ENCODE measurements around the gene CACFD1.

Gene CACFD1

DNA sequence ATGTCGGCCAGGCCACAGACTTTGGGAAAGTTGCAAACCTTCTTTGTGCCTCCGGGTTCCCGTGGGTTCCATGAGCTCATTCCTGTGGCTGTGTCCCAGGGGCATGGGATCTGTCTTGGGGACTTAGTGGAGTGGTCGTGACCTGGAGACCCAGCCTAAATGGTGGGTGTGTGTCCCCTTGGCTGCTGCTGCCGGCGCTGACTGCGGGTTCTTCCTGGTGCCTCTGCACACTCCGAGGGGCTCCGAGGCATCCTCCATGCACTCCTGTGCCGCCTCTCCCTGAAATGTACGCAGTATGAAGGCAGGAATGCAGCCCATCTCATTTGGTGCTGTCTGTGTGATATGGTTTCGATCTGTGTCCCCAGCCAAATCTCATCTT lies 40.1 kb downstream of the CACFD1 start:
- DNase-seq (ENCODE audit: low spot score), result no peak

DNA sequence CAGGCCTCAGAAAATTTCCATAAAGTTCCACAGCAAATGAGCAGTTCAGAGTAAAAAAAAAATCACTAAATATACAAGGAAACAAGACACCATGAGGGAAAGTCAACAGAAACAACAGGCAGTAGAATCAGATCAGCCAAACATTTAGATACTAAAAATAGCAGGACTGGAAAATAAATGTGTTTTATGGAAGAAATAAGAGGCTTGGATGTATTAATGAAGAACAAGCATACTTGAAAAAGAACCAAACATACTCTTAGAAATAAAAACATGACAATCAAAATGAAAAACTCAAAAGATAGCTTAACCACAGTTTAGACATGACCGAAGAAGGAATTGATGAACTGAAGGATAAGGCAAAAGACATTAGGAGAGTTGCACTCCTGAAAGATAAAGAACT lies 42.3 kb downstream of the CACFD1 start:
- DNase-seq (ENCODE audit: low spot score), result no peak

DNA sequence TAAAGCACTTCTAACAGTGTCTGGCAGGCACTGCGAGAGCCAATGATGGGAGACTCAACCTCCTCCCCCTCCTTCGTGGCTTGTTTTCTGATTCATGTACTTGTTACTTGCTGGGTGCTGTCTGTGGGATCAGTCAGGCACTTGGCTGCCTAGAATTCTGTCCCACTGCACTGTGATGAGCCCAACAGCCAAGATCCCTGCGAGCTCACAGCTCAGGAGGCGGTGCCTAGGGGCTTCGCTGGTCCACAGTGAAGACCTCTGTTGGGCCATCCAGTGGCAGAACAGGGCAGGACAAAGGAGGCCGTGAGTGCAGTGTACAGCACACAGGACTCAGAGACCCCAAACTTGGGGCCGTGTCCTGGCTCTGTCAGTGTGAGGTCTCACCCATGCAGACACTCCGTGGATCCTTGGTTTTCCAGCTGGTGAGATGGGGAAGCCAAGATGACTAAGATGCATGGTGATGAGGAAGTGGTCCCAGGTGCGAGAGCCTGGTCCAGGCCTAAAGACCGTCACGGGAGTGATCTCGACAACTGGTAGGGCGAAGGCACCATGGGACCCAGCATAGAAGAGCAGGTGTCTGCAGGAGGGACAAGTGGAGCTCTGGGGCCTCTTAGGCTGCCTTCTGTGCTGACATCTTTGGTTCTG lies 45.5 kb downstream of the CACFD1 start:
- DNase-seq (ENCODE audit: low spot score), result no peak

DNA sequence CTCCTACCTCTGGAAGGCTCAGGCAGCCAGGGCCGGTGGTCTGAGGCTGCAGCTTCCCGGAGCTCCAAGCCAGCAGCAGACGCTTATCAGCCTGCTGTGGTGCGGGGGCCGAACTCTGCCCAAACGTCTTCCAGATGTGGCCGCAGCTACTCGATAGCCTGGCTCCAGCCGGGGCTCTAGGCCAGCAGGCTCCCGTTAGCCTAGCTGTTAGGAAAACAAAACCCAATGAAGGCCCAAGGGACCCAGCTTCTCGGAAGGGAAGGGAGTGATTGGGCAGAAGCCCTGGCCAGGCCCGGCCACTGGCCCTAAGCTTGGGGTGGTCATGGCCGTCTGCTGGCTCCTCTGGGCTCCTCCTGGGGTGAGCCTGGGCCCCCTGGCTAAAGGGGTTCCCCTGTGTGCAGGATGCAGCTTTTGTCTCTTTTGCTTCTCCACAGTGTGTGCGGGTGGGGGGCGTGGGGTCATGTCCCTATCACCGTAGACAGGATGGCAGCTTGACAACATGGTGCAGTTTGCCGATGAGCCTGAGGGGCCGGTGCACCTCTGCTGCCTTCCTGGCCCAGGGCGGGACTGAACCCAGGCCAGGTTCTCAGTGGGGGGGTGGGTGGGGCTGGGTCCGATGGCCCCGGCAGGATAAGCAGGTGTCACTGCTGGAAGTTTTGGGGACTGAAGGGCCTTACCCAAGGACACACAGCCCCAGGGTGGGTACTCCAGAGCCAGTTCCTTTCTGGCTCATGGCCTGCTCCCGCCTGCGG lies 46.3 kb downstream of the CACFD1 start:
- DNase-seq (ENCODE audit: low spot score), result no peak

DNA sequence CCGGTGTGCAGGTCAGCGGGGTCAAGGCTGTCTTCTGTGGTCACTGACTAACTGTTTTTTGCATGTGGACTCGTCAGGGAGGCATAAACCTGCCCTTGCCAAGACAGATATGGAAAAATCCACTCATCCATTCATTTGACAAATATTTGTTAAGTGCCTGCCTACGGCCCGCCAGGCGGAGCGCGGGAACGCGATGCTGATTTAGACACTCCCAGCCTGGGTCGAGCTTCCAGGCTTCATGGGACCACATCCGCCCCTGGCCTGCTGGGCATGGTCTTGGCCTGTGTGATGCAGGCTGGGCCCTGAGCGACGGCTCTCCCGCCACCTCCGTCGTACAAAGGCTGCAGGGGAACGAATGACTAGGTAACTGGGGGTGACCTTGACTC lies 46.9 kb downstream of the CACFD1 start:
- DNase-seq (ENCODE audit: low spot score), result no peak

DNA sequence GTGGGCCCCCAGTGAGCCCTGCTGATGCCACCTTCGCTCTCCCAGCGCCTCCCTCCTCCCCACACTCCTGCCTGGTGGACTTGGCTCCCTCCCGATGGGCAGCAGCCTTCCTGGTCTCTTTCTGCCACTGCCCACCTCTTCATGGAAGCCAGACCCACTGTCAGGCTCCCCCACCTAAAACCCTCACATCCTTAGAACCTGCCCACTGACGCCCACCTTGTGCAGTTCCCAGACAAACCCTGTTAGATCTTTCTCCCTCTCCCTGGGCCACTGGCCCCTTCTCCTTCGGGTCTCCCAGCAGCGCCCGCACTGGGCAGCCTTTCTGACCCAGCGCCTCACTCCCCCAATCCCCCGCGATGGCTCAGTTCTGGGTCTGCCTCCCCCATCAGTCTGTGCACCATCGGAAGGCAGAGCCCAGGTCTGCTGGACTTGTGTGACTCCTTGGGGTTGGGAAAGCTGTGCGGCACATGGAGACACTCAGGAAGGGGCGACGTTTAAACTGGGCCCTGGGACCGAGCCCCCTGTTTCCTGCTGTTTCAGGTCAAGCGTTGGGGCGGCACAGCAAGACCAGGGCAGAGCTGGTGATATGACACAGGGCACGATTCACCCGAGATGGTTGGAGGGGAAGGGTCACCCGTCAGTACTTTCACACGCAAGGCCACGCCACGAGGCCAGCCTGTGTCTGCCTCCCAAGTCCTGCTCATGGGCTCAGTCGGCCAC lies 47.6 kb downstream of the CACFD1 start:
- no peak for DNase-seq (ENCODE audit: low spot score)

DNA sequence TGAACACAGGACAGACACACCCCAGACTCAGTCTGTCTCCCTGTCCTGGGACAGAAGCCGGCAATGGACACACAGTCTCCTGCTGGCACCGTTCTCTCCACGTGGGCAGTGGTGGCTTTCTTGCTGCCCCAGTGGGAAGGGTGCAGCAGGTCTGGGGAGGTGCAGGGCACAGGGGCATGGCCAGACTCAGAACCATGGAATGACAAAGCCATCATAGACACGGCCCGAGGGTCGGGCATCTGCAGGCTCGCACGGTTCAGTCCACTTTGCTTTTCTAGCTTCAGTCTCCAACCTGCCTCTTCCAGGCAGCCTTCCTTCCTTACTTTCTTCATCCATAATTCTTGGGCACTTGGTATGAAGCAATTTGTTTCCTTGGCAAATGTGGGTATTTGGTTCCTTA lies 48.3 kb downstream of the CACFD1 start:
- DNase-seq (ENCODE audit: low spot score), result no peak

DNA sequence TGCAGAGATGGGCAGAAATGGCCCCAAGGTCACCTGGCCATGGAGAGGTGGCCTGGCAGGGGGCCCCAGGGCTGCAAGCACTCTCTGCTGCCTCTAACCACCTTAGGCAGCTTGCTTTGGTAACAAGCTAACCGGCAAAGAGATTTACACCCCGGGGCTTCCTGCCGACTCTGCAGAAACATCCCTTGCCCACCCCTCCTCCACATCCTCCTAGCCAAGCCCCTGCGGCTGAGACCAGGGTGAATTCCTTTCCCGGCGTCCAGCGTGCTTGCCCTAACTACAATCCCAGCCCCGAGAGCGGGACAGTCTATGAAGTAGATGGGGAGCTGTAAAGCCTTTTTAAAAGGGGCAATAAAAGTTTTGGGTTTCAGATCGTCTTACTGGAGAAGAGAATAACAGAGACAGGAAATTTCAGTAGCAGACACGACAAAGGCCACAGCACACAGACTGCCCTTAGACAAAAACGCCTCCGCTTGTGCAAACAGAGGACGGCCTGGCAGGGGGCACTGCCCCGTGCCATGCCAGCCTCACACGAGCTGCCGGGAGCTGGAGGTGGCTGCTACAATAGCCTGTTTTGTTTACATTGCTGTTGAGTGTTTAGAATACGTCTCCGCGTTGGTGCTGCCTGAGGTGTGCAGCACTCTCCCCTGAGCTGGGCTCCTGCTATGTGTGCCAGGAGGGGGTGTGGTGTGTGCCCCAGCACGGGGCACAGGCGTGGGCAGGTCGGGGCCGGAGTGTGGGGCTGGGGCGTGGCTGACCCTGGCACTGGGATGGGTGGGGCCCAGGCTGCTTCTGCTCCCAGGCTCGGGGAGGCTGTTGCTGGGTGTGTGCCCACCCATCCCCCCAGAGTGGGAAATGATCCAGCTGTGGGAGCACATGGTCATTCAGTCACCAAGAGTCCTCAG lies 49.7 kb downstream of the CACFD1 start:
- DNase-seq (ENCODE audit: low spot score), result peak; percentile 77

DNA sequence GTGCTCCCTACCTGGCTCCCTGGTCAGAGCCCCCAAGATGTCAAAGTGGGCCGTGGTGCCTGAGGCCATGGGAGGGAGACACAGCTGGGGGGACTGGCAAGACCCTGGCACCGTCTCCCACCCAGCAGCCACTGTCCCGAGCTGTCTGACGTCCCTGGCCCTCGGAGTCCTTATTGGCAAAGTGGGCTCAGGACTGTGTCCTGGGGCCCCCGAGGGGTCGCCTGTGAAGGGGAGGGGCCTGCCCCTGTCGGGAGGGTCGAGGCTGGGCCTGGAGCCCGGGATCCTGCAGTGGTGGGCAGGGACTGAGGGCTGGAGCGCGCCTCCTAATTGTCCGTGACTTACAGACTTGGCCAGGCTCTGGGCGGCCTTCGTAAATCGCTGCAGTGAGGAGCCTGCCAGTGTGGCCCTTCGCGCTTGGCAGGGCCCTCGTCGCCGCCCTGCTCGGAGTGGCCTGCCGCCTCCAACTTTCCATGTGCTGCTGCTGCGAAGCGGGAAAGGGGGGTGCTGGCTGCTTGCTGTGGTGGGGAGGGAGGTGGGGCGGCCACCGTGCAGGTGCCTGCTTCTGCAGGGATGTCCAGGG lies 51.2 kb downstream of the CACFD1 start:
- no peak for DNase-seq (ENCODE audit: low spot score)

DNA sequence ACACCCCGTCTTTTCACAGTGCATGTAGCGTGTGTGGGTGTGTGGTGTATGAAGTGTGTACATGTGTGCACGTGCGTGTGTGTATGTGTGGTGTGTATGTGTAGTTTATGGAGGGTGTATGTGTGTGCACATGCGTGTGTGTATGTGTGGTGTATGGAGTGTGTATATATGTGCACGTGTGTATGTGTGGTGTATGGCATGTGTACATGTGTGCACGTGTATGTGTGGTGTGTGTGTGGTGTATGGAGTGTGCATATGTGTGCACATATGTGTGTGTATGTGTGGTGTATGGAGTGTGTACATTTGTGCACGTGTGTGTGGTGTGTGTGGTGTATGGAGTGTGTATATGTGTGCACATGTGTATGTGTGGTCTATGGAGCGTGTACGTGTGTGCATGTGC lies 51.8 kb downstream of the CACFD1 start:
- no peak for DNase-seq (ENCODE audit: low spot score)

DNA sequence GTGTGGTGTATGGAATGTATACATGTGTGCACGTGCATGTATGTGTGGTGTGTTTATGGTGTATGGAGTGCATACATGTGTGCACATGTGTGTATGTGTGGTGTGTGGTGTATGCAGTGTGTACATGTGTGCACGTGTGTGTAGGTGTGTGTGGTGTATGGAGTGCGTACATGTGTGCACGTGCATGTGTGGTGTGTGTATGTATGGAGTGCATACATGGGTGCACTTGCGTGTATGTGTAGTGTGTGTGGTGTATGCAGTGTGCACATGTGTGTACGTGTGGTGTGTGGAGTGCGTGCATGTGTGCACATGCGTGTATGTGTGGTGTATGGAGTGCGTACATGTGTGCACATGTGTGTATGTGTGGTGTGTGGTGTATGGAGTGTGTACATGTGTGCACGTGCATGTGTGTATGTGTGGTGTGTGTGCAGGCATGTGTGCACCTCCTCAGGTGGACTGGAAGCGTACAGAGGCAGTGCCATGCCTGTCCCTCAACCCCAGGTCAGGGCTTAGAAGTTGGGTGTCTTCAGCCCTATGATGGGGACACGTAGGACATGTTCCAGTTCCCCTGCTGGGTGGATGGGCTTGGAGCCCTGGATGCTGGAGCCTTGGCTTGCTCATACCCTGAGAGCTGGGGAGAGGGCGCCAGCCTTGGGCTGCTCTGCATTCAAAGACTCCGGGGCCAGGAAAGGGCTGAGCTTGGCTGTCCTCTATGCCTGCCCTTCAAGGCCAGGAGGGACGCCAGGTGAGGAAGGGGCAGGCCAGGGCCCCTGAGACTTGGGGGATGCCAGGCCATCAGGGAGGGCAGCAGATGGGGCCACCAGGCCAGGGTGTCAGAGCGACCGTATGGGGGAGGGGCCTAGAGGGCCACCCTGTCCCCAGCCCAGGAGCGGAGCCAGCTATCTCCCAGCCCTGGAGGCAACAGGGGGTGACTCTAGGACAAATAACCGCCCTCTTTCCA lies 52.8 kb downstream of the CACFD1 start:
- DNase-seq (ENCODE audit: low spot score), result no peak

DNA sequence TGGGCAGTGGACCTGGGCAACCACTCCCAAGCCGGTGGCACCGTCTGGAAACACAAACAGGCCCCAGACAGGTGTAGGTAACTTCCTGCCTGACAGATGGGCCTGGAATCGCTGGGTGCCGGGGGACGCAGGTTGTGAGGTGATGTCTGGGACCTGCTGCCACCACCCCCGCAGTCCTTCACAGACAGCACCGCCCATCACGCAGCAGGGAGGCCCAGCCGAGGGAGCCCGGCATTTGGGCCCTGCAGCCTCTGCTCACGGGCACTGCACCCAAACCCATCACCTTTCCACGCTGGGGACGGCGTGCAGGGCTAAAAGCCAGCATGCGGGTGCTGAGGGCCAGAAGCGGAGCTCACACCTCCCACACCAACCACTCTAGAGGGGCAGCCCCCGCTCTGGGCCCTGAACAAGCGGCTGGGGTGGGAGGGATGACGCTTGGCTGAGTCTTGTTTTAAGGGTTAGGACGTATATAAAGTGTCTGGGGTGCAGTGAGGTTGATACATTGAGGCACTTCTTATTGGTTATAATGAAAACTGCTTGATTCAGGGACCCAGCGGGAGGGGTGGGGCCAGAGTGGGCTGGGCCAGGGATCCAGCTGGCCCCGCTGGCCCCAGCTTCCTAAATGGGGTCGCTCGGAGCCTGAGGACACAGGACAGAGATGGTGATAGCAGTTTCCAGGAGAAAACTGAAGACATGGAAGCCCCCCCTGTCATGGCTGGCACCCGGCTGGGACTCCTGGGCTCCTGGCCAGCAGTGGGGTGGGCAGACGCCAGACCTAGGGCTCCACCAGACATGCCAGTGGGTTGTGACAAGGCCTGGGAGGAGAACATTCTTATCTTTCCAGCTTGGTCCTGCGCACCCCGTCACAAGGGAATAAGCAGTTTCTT lies 53.7 kb downstream of the CACFD1 start:
- DNase-seq (ENCODE audit: low spot score), result no peak

DNA sequence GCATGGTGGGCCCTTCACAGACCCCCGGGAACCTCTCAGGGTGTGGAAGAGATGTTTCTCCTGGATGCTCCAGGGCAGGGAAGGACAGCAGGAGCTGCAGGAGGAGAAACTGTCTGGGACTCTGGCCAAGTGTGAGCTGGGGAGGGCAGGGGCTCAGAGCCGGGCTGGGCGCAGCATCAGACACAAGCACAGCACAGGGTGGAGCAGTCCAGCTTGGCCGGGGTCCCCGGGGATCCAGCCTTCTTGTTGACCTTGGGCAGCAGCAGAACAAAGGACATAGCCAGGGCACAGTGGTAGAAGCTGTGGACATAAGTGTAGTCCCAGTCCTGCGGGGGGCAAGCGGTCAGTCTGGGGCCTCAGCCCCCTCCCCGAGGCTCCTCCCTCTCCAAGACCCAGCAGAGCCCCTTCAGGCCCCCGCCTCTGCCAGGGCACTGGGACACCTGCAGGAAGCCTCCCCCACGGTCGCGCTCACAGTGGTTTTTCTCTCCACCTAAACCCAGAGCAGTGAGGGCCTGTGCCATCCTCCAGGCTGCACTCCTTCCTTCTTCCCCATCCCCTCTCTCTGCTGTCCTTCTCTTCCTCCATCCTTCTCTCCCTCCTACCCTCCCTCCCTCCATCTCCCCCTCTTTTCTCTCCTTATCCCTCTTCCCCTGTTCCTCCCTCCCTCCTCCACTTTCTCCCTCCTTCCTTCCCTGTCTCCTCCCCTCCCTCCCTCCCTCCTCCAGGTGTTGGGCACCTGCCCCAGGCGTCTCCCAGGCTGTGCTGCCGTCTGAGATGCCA lies 54.9 kb downstream of the CACFD1 start:
- peak; percentile 83 for DNase-seq (ENCODE audit: low spot score)

DNA sequence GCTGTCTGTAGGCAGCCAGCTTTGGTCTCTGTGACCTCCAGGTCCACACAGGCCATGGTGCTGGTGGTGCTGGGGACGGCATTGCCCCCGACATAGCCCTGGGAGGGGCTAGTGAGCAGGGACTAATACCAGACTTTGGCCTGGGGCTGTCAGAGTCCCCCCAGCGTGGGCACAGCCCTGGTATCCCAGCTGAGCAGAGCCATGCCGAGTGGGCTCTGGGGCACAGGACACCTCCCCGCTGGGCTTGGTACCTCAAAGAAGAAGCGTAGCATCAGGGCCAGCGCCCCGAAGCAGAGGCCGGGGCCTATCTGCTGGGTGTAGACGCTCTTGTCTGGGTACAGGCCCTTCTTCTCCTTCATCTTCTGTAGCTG lies 55.4 kb downstream of the CACFD1 start:
- DNase-seq (ENCODE audit: low spot score), result no peak

DNA sequence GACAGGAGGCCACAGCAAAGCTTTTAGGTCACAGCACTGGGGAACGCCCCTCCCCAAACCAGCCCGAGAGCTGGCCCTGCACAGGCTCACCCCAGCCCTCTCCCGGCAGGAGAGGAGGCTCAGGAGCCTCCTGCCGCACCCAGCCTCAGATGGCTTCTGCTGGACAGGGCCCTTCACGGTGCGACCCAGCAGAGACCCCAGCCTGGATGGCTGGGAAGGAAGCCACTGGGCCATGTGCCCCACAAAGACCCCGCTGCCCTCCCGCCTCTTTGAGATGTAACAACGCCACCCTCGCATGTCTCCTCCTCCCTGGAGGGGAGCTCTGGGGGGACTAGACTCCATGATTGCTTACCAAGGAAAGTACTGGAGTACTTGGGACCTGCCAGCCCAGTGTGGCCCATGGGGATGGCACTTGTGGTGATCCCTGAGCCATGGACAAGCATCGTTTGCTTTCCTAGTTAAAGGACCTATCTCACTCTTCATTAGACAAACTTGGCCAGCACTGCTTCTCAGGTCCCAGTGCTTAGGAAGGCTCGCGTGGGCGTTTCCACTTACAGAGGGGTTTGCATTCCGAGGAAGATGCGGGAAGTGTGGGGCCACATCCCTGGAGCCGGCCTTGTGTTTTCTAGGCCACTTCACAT lies 56.0 kb downstream of the CACFD1 start:
- DNase-seq (ENCODE audit: low spot score), result no peak

DNA sequence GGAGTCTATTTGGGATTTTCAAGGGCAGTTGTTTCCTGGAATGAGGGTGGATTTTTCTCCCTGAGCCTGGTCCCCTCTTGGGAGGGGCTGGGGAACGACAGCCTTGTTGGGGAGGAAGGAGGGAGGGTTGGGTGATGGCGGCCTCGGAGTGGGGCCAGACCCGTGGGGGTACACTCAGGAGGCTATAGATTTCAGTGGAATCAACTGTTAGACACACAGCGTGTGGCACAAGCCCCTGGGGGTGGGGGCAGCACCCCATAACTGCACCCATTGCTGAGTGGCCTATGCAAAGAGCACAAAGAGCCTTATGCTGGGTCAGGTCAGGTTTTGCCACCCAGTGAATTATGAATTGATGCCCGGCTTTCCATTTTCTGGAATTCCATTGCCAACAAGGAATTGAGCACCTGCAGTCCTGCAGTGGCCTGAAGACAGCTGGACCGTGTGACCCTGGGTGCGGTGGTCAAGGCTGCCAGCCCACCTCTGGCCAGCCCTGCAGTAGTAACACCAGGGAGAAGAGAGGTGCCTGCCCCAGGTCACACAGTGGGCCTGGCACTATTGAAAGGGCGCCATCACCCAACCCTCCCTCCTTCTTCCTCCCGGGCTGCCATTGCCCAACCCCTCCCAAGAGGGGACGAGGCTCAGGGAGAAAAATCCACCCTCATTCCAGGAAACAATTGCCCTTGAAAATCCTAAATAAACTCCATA lies 56.6 kb downstream of the CACFD1 start:
- DNase-seq (ENCODE audit: low spot score), result no peak

DNA sequence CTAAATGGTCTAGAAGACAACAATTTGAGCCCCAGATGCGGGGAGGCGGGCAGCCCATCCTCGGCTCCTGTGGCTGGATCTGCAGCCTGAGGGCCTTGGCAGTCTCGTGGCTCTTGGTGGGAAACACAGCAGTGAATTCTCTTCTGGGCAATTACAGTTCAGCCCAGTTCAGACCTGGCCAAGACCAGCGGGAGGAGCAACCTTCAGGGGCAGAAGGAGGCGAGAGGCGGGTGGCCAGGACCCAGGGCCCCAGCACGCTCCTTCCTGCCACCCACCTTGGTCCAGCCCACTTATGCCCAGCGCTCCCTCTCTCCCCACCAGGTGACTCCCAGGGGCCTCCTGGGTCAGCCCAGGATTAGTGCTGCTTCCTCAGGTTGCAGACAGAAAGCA lies 57.2 kb downstream of the CACFD1 start:
- no peak for DNase-seq (ENCODE audit: low spot score)

DNA sequence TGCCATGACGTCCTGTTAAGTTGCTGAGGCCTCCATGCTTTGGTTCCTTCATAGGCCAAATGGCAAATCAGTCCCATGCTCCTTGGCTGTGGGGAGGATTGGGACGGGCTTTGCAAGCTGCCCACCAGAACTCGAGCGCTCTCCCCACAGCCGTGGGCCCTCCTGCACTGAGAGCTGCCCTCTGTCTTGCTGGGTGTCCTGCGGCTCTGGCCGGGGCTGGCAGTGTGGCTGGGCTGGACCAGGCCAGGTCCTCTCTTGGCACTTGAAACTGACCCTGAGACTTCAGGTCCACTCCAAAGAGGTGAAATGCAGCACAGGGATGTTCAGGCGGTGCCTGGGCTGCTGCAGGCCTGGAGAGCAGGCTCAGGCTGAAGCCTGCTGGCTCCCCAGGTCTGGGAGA lies 57.9 kb downstream of the CACFD1 start:
- DNase-seq (ENCODE audit: low spot score), result no peak

Measured in globus pallidus (tissue), 1 donor.